ENCODE data around the gene ADARB1. TPM values are rescaled to one million over a fixed set of nuclear protein-coding genes. Genes with fewer than 3 reads are reported as not detected.

The ADARB1 gene
- total and polyA plus RNA-seq, 9 donors, result 6.0 to 23.7 (median 16.3) TPM

GRCh38 chr21:45163413-45164123, 89.2 kb downstream of the ADARB1 start:
- no peak overlapping the region for H3K27ac ChIP-seq

DNA sequence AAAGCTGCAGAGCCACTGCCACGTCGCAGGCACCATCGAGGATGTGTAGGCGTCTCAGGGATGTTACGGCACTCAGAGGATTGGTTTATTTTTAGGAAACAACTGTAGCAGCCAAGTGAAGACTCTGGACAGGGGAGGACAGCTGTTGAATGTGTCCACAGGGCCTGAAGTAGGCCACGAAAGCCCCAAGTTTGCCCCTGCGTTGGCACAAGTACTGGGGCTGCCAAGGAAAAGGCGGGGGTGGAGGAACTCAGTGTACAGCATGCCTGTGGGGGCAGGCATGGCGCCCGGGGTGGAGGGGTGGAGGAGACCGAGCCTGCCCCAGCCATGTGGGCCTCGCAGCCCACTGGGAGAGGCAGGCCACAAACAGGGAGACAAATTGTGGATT, 89.7 kb downstream of the ADARB1 start:
- no peak overlapping the region for H3K27ac ChIP-seq
- 36 to 60% (median 53%) methylated on average over 12 of the region's 12 CpGs for WGBS, 3 donors
- TF ChIP-seq POLR2A (IDR thresholded peaks at IDR 0.05) (no peak), EP300 (IDR thresholded peaks at IDR 0.05) (no peak)
- TF ChIP-seq, protein P1, sequence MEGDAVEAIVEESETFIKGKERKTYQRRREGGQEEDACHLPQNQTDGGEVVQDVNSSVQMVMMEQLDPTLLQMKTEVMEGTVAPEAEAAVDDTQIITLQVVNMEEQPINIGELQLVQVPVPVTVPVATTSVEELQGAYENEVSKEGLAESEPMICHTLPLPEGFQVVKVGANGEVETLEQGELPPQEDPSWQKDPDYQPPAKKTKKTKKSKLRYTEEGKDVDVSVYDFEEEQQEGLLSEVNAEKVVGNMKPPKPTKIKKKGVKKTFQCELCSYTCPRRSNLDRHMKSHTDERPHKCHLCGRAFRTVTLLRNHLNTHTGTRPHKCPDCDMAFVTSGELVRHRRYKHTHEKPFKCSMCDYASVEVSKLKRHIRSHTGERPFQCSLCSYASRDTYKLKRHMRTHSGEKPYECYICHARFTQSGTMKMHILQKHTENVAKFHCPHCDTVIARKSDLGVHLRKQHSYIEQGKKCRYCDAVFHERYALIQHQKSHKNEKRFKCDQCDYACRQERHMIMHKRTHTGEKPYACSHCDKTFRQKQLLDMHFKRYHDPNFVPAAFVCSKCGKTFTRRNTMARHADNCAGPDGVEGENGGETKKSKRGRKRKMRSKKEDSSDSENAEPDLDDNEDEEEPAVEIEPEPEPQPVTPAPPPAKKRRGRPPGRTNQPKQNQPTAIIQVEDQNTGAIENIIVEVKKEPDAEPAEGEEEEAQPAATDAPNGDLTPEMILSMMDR (IDR thresholded peaks at IDR 0.05), result no peak
- H3K36me3 ChIP-seq, result no peaks in the 10 kb centered on the region
- no peak for DNase-seq
- no peaks in the 10 kb centered on the region for H3K9me3 ChIP-seq
- no peak overlapping the region for H3K4me3 ChIP-seq
- no peaks in the 10 kb centered on the region for H3K27me3 ChIP-seq
- peaks cover 2% of the 10 kb centered on the region for H3K4me1 ChIP-seq (ENCODE audit: insufficient read depth)
- intact Hi-C loops (cut with DNase I), result no loop called here

More at GRCh38 chr21:45163413-45164123, 89.2 kb downstream of the ADARB1 start:
- TF ChIP-seq EP300 (IDR thresholded peaks at IDR 0.05) (no peak), POLR2A (IDR thresholded peaks at IDR 0.05) (no peak)
- TF ChIP-seq, protein P1 (IDR thresholded peaks at IDR 0.05), result no peak
- Histone ChIP-seq H3K4me3 (no peak overlapping the region), H3K36me3 (no peaks in the 10 kb centered on the region), H3K9me3 (no peaks in the 10 kb centered on the region), H3K4me1 (ENCODE audit: insufficient read depth) (peaks cover 2% of the 10 kb centered on the region), H3K27me3 (no peaks in the 10 kb centered on the region)
- WGBS, 3 donors, result 83 to 94% (median 89%) methylated on average over 8 to 12 of the region's 12 CpGs
- intact Hi-C loops (cut with DNase I), result no loop called here
- no peak for DNase-seq

- intact Hi-C loops (cut with DNase I), result no loop called here
- Histone ChIP-seq H3K4me3 (no peak overlapping the region), H3K4me1 (ENCODE audit: insufficient read depth) (peaks cover 2% of the 10 kb centered on the region), H3K36me3 (no peaks in the 10 kb centered on the region), H3K9me3 (no peaks in the 10 kb centered on the region), H3K27ac (no peak overlapping the region), H3K27me3 (no peaks in the 10 kb centered on the region)
- TF ChIP-seq POLR2A (IDR thresholded peaks at IDR 0.05) (no peak), EP300 (IDR thresholded peaks at IDR 0.05) (no peak)
- TF ChIP-seq, protein P1 (IDR thresholded peaks at IDR 0.05), result no peak
- WGBS, 3 donors, result 88 to 93% (median 90%) methylated on average over 5 to 6 of the region's 6 CpGs
- no peak for DNase-seq
These were observed 90.5 kb downstream of the ADARB1 start for GRCh38 chr21:45164838-45165237.

- Histone ChIP-seq H3K27ac (no peak overlapping the region), H3K9me3 (no peaks in the 10 kb centered on the region), H3K4me3 (no peak overlapping the region), H3K27me3 (no peaks in the 10 kb centered on the region), H3K36me3 (no peaks in the 10 kb centered on the region), H3K4me1 (ENCODE audit: insufficient read depth) (peaks cover 2% of the 10 kb centered on the region)
- WGBS, 3 donors, result 61 to 63% (median 61%) methylated on average over 5 of the region's 5 CpGs
- DNase-seq, result no peak
- intact Hi-C loops (cut with DNase I), result no loop called here
- TF ChIP-seq POLR2A (IDR thresholded peaks at IDR 0.05) (no peak), EP300 (IDR thresholded peaks at IDR 0.05) (no peak)
- TF ChIP-seq, protein P1 (IDR thresholded peaks at IDR 0.05), result no peak
These were observed 92.6 kb downstream of the ADARB1 start for GRCh38 chr21:45166931-45167330.

Data from ovary (tissue), 9 donors.